ENCODE measurements around the gene RSRC2.
"Not testable (repeated sequence)": the region's sequence is repeated elsewhere in the genome, so short reads cannot be mapped to it uniquely, and the experiment has no call there.

RSRC2 gene

GRCh38 chr12:122528992-122529391 lies 2.3 kb upstream of the RSRC2 start:
- no peak for ATAC-seq (ENCODE audit: low read depth)
- H3K27me3 Mint-ChIP-seq: no peaks in the 10 kb centered on the region
- H3K4me3 Mint-ChIP-seq: no peak overlapping the region
- DNase-seq (ENCODE audit: low spot score in 2 of 2): no peak
- H3K27ac Mint-ChIP-seq: no peak overlapping the region
- H3K9me3 Mint-ChIP-seq: no peaks in the 10 kb centered on the region
- peaks cover 3% of the 10 kb centered on the region for H3K4me1 Mint-ChIP-seq
- H3K36me3 Mint-ChIP-seq: peaks cover 3% of the 10 kb centered on the region

- Mint-ChIP-seq H3K4me3 (no peak overlapping the region), H3K36me3 (peaks cover 3% of the 10 kb centered on the region), H3K27me3 (no peaks in the 10 kb centered on the region), H3K4me1 (peaks cover 4% of the 10 kb centered on the region), H3K27ac (no peak overlapping the region), H3K9me3 (no peaks in the 10 kb centered on the region)
- DNase-seq (ENCODE audit: low spot score in 2 of 2) (no peak), ATAC-seq (ENCODE audit: low read depth) (no peak)
These were observed 1.8 kb upstream of the RSRC2 start for GRCh38 chr12:122528582-122528981.

GRCh38 chr12:122527478-122527944 lies 775 bp upstream of the RSRC2 start:
- Mint-ChIP-seq H3K4me1 (peaks cover 9% of the 10 kb centered on the region), H3K27ac (no peak overlapping the region), H3K36me3 (peaks cover 8% of the 10 kb centered on the region), H3K4me3 (no peak overlapping the region), H3K27me3 (no peaks in the 10 kb centered on the region), H3K9me3 (no peaks in the 10 kb centered on the region)
- DNase-seq (ENCODE audit: low spot score in 2 of 2) (peak in 1 of 2 donors; percentile 23), ATAC-seq (ENCODE audit: low read depth) (peak; percentile 3)

GRCh38 chr12:122523846-122524718 lies 2.7 kb downstream of the RSRC2 start:
- no peak for DNase-seq (ENCODE audit: low spot score in 2 of 2)
- Mint-ChIP-seq H3K9me3 (no peaks in the 10 kb centered on the region), H3K27me3 (no peaks in the 10 kb centered on the region), H3K4me3 (peak overlapping the region; percentile 46), H3K4me1 (peaks cover 15% of the 10 kb centered on the region), H3K36me3 (peaks cover 24% of the 10 kb centered on the region), H3K27ac (no peak overlapping the region)
- no peak for ATAC-seq (ENCODE audit: low read depth)

GRCh38 chr12:122523280-122523679 lies 3.5 kb downstream of the RSRC2 start:
- Mint-ChIP-seq H3K27ac (no peak overlapping the region), H3K9me3 (no peaks in the 10 kb centered on the region), H3K4me1 (peaks cover 17% of the 10 kb centered on the region), H3K36me3 (peaks cover 29% of the 10 kb centered on the region), H3K4me3 (peak overlapping the region; percentile 46), H3K27me3 (no peaks in the 10 kb centered on the region)
- ATAC-seq (ENCODE audit: low read depth) (no peak), DNase-seq (ENCODE audit: low spot score in 2 of 2) (no peak)

GRCh38 chr12:122520676-122521075 lies 6.1 kb downstream of the RSRC2 start:
- H3K4me3 Mint-ChIP-seq: no peak overlapping the region
- ATAC-seq (ENCODE audit: low read depth) (no peak), DNase-seq (ENCODE audit: low spot score in 2 of 2) (no peak)
- peaks cover 40% of the 10 kb centered on the region for H3K36me3 Mint-ChIP-seq
- H3K4me1 Mint-ChIP-seq: peaks cover 20% of the 10 kb centered on the region
- H3K9me3 Mint-ChIP-seq: no peaks in the 10 kb centered on the region
- H3K27me3 Mint-ChIP-seq: no peaks in the 10 kb centered on the region
- no peak overlapping the region for H3K27ac Mint-ChIP-seq

GRCh38 chr12:122519418-122519817 lies 7.3 kb downstream of the RSRC2 start:
- H3K9me3 Mint-ChIP-seq: no peaks in the 10 kb centered on the region
- ATAC-seq (ENCODE audit: low read depth): no peak

GRCh38 chr12:122518908-122519307 lies 7.8 kb downstream of the RSRC2 start:
- no peak for ATAC-seq (ENCODE audit: low read depth)
- Mint-ChIP-seq H3K27ac (peak overlapping the region; percentile 38), H3K4me3 (no peak overlapping the region), H3K36me3 (peaks cover 40% of the 10 kb centered on the region), H3K9me3 (no peaks in the 10 kb centered on the region), H3K27me3 (no peaks in the 10 kb centered on the region), H3K4me1 (peaks cover 16% of the 10 kb centered on the region)
- DNase-seq (ENCODE audit: low spot score in 2 of 2): no peak

More at GRCh38 chr12:122519418-122519817, 7.3 kb downstream of the RSRC2 start:
- H3K27me3 Mint-ChIP-seq: no peaks in the 10 kb centered on the region
- H3K4me1 Mint-ChIP-seq: peaks cover 20% of the 10 kb centered on the region
- no peak for DNase-seq (ENCODE audit: low spot score in 2 of 2)
- H3K36me3 Mint-ChIP-seq: peaks cover 42% of the 10 kb centered on the region
- no peak overlapping the region for H3K4me3 Mint-ChIP-seq
- peak overlapping the region; percentile 31 for H3K27ac Mint-ChIP-seq

- Mint-ChIP-seq H3K4me1 (peaks cover 11% of the 10 kb centered on the region), H3K4me3 (no peak overlapping the region), H3K36me3 (peaks cover 36% of the 10 kb centered on the region), H3K9me3 (no peaks in the 10 kb centered on the region), H3K27ac (no peak overlapping the region), H3K27me3 (no peaks in the 10 kb centered on the region)
- DNase-seq (ENCODE audit: low spot score in 2 of 2): no peak
- no peak for ATAC-seq (ENCODE audit: low read depth)
These were observed 8.9 kb downstream of the RSRC2 start for GRCh38 chr12:122517877-122518276.

GRCh38 chr12:122516544-122517361 lies 10.0 kb downstream of the RSRC2 start:
- no peaks in the 10 kb centered on the region for H3K9me3 Mint-ChIP-seq
- peak overlapping the region; percentile 24 for H3K27ac Mint-ChIP-seq
- peaks cover 11% of the 10 kb centered on the region for H3K4me1 Mint-ChIP-seq
- no peaks in the 10 kb centered on the region for H3K27me3 Mint-ChIP-seq
- DNase-seq (ENCODE audit: low spot score in 2 of 2) (no peak), ATAC-seq (ENCODE audit: low read depth) (no peak)
- peaks cover 37% of the 10 kb centered on the region for H3K36me3 Mint-ChIP-seq
- H3K4me3 Mint-ChIP-seq: no peak overlapping the region

- DNase-seq (ENCODE audit: low spot score in 2 of 2) (no peak), ATAC-seq (ENCODE audit: low read depth) (no peak)
- Mint-ChIP-seq H3K4me3 (no peak overlapping the region), H3K36me3 (peaks cover 29% of the 10 kb centered on the region), H3K27me3 (no peaks in the 10 kb centered on the region), H3K27ac (peak overlapping the region; percentile 20), H3K4me1 (peaks cover 8% of the 10 kb centered on the region), H3K9me3 (no peaks in the 10 kb centered on the region)
These were observed 11.5 kb downstream of the RSRC2 start for GRCh38 chr12:122515275-122515674.

- ATAC-seq (ENCODE audit: low read depth) (no peak), DNase-seq (ENCODE audit: low spot score in 2 of 2) (no peak)
- Mint-ChIP-seq H3K36me3 (peaks cover 24% of the 10 kb centered on the region), H3K4me1 (peaks cover 3% of the 10 kb centered on the region), H3K27ac (no peak overlapping the region), H3K27me3 (no peaks in the 10 kb centered on the region), H3K4me3 (no peak overlapping the region), H3K9me3 (no peaks in the 10 kb centered on the region)
These were observed 13.1 kb downstream of the RSRC2 start for GRCh38 chr12:122513660-122514059.

- H3K4me1 Mint-ChIP-seq; H3K27ac Mint-ChIP-seq; ATAC-seq (ENCODE audit: low read depth); DNase-seq (ENCODE audit: low spot score in 2 of 2); H3K4me3 Mint-ChIP-seq; H3K9me3 Mint-ChIP-seq; H3K27me3 Mint-ChIP-seq: not testable (repeated sequence)
- H3K36me3 Mint-ChIP-seq: peaks cover 22% of the 10 kb centered on the region
These were observed 13.7 kb downstream of the RSRC2 start for GRCh38 chr12:122513028-122513427.

- Mint-ChIP-seq H3K36me3 (peaks cover 14% of the 10 kb centered on the region), H3K27ac (no peak overlapping the region), H3K9me3 (no peaks in the 10 kb centered on the region), H3K4me1 (no peaks in the 10 kb centered on the region), H3K27me3 (no peaks in the 10 kb centered on the region), H3K4me3 (no peak overlapping the region)
- ATAC-seq (ENCODE audit: low read depth): no peak
- no peak for DNase-seq (ENCODE audit: low spot score in 2 of 2)
These were observed 18.6 kb downstream of the RSRC2 start for GRCh38 chr12:122508163-122508562.
